Measurements from ENCODE around the gene PLXDC1.
A peak's percentile ranks its signal among the peaks of the same experiment; 100 is the strongest.
"Not testable (repeated sequence)": the region's sequence is repeated elsewhere in the genome, so short reads cannot be mapped to it uniquely, and the experiment has no call there.

Gene PLXDC1

DNA sequence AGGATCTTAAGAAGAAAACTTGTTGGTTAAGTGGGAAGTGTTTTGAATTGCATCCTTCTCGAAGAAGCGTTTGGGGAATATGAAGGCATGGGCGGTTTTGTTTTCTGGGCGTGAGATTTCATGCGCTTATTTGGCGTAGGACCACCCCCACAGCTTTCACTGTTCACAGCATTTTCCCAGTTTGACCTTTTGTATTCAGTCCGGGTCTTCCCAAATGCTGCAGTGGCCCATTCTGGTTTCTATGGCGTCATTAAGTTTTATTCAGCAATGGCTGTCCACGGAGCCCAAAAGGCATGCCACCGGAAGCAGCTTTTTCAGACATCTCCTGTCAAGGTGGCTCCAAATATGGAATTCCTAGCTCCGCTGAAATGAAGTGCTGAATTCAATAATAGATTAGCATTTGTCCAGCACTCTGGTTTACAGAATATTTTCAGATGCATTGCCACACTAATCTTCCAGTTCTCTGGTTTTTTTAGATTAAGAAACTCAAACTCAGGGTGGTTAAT, 93.7 kb downstream of the PLXDC1 start:
- DNase-seq: no peak

DNA sequence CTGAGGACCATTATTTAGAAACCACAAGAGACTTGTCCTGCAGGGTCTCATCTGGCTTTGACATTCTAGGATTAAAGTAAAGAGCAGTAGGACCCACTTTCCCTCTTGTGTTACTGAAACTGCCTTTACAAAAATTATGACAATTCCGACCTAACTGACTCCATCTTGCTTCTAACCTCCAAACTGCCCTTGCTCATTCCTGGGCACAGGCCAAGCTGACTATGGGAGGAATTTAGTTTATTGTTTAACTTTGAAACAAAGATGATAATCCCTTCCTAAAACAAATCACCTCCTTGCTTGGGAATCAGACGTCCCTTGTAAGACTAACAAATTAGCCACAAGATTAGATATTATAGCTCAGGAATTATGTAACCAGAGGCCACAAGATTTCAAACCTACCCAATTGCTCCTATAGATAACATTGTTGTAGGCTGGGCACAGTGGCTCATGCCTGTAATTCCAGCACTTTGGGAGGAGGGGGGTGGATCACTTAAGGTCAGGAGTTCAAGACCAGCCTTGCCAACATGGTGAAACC, 97.3 kb downstream of the PLXDC1 start:
- no peak for DNase-seq

DNA sequence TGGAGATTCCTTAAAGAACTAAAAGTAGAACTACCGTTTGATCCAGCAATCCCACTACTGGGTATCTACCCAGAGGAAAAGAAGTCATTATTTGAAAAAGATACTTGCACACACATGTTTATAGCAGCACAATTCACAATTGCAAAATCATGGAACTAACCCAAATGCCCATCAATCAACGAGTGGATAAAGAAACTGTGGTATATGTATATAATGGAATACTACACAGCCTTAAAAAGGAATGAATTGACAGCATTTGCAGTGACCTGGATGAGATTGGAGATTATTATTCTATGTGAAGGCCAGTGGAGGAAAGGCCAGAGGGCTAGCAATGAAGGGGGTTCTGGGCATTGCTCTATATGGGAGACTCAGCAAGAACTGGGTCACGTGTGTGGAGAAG, 99.0 kb downstream of the PLXDC1 start:
- DNase-seq: not testable (repeated sequence)

DNA sequence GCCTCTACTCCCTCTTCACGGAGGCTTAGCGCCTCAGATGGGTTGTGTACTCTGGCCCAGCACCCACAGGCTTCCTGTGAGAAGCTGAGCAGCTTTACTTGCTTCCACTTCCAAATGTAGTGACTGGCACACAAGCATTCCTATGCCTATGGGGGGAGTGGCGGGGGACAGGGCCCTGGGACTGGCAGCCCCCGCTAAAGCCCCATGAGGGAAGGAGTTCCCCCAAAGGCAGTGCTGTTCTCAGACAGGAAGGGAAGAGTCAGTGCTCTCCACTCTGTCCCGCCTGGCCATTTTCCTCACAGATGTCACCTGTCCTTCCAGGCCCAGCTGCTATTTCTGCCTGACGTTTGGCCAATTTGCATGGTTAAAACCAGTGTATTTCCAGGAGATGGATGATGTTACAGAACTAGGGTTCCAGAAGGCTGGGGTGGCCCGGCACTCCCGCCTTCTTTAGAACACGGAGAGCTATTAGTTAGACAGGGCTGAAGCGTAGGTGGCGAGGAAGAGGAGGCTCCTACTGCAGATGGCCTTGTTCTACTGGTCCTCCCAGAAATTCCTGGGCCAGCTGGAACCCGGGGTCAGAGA, 100.3 kb downstream of the PLXDC1 start:
- DNase-seq: no peak

DNA sequence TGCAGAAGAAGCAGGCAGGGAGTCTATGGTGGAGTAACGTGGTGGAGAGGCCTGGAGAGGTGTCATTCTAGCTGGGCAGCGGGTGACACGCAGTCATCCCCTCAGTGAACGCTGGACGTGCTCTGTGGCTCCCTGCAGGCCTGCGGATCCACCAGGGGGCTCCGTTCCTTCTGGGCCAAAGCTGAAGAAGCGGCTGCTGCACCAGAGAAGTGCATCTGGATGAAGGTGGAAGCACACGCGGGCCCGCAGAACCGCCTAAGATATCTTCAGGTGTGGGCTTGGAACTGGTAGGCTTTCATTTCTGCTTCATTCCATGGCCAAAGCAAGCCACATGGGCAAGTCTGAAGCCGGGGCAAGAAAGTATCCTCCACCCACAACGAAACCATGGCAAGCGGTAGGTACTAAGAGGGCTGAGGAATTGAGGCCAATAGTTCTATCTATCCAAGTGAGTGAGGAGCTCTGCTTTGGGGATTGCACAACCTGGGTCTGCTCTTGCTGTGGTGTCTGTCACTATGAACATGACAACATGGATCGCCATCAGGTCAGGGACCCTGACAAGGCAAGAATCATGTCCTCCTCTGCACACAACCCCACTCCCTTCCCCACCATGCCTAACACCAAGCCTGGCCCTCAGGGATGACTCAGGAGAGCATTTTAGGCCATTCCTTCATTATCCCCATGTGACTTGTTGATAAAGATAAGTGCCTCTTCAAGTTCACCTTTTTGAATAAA, 105.3 kb downstream of the PLXDC1 start:
- no peak for DNase-seq

DNA sequence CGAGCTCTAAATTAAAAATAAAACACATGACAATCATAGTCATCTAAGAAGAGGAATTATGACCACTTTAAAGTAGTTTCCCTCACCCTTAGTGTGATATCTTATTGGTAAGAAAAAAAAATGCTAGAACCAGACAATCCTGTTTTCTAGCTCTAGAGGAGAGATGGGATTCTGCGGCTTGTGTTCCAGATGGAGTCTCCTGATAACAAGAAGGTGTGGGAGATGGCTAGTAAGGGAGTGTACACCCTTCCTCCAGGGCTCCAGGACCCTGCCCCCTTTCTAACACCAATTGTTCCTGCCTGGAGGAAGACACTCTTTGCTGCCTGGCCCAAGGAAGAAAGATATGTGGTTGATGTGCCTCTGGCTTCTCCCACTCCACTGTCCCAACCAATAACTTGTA, 115.4 kb downstream of the PLXDC1 start:
- no peak for DNase-seq

DNA sequence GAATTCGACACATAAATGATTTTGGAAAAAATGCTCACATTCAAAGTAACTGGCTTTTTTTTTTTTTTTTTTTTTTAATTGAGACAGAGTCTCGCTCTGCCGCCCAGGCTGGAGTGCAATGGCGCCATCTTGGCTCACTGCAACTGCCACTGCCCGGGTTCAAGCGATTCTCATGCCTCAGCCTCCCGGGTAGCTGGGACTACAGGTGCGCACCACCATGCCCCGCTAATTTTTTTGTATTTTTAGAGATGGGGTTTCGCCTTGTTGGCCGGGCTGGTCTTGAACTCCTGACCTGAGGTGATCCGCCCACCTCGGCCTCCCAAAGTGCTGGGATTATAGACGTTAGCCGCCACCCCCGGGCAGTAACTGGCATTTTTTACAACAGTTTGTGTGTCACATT, 115.9 kb downstream of the PLXDC1 start:
- DNase-seq: not testable (repeated sequence)

DNA sequence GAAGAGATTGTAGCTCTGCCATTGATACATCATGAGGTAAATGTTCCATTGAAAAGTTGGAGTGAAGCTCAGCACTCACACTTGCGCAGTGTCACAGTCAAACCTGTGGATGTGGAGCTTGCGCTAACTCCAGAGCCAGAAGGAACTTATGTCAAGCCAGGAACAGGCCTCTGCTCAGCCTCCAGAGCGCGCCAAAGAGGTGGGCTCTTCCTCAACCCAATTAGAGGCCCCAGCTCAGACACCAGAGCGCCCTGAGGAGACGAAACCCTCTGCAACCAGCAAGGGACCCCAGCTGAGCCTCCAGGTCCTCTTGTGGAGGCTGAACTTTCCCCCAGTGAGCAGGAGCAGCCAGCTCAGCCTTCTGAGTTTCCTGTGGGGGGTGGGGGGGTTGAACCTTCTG, 122.7 kb downstream of the PLXDC1 start:
- DNase-seq: no peak

DNA sequence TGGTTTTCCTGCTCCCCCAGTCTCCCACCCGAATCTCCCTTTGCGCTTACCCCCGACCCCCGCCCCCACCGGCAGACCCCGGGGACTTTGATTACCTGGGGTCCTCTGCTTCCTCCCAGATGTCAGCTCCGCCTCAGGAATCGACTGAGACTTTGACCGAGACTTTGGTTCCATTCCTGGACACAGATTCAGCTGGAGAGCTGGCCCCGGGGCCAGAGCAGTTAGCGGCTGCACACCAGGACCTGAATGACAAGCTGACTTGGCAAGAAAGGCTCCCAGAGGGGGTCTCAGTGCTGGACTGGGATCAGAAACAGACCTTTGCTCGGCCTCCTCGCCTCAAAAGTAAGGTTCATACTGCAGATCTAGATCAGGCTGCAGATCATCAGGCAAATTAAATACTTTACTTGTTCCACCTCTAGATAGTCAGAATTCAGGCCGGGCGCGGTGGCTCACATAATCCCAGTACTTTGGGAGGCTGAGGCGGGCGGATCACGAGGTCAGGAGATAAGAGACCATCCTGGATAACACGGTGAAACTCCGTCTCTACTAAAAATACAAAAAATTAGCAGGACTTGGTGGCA, 123.9 kb downstream of the PLXDC1 start:
- peak in 1 of 3 experiments; percentile 16 for DNase-seq

DNA sequence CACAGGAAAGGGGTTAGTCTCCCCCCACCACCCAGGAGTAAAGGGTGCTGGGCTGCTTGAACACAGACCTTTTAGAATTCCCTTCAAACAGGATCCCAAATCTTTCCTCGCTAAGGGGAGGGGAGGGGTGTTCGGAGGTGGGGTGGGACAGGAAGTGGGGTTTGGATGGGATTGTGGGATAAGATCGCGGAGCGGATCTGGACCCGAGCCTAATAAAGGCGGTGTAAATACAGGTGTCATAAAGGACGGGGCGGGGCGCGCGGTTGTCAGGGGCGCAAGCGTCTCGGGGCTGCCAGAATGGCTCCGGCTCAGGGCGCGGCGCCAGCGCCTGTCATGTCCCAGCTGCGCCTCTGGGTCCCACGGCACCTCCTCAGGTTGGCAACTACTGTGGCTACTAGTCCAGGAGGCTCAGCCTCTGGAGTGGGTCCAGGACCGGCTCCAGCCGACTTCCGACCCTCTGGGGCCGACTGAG, 124.4 kb downstream of the PLXDC1 start:
- peak; percentile 4 to 61 (median 21) for DNase-seq

DNA sequence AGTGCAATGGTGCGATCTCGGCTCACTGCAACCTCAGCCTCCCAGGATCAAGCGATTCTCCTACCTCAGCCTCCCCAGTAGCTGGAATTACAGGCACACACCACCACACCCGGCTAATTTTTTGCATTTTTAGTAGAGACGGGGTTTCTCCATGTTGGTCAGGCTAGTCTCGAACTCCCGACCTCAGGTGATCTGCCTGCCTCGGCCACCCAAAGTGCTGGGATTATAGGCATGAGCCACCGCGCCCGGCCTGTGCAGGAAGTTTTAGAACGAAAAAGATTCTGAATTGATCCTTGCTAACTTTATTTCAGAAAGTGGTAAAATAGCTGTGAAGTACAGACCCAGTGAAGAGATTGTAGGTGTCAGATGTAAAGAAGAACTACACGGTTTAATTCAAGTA, 125.1 kb downstream of the PLXDC1 start:
- DNase-seq: not testable (repeated sequence)

DNA sequence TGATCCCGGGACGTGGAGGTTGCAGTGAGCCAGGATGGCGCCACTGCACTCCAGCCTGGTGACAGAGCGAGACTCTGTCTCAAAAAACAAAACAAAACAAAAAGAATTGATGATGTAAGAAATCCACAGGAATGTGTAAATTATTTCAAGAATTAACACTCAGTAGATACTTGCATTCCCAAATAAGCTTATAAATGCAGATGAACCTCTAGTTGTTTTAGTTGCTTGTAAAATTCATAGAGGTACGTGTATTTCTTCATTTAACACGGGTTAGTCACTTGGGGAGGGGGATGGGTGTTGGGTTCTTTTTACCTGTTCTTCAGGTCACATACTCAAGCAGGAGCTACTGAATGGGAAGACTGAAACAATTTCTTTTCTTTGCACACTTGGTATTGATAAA, 128.5 kb downstream of the PLXDC1 start:
- DNase-seq: no peak

DNA sequence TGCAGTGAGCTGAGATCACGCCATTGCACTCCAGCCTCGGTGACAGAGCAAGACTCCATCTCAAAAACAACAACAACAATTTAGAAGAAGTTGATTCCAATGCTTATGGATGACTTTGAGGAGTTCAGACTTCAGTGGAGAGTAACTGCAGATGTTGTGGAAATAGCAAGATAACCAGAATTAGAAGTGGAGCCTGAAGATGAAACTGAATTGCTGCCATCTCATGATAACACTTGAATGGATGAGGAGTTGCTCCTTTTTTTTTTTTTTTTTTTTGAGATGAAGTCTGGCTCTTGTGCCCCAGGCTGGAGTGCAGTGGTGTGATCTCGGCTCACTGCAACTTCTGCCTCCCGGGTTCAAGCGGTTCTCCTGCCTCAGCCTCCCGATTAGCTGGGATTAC, 131.4 kb downstream of the PLXDC1 start:
- not testable (repeated sequence) for DNase-seq

DNA sequence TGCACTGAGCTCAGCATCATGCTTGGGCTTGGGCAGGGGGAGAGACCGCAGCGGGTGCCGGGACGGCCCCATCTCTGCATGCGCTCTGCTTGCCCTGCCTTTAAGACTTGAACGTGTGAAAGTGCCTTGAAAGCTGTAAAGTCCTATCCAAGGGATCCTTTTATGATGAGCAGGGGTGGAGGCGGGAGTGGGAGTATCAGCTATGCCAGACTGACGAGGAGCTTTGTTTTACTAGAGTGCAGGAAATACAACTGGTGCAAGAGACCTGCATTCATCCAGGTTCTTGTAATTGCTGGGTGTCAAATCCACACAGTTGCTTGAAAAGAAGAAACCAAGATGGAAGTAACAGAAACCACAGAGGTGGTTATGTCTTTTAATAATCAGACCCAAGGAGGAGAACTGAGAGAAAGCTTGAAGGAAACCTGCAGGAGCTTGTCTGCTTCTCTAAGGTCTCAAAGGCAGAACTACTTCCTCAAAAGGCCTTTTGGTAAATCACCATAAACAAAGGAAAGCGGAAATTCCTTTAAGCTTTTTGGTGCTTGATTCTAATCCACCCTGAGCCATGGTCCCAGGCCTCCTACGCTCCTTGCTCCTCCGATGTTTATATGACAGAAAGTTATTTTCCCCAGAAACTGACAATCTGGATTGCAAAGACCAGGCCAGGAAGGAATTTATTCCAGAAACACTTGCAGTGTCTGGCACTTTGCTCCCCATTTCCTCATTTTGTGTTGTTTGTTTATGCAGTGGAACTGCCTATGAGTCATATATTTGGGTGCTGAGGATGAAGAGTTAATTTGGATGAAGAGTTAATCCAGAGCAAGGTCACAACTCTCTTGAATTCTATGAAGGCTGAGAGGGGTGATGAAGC, 132.9 kb downstream of the PLXDC1 start:
- DNase-seq: no peak

DNA sequence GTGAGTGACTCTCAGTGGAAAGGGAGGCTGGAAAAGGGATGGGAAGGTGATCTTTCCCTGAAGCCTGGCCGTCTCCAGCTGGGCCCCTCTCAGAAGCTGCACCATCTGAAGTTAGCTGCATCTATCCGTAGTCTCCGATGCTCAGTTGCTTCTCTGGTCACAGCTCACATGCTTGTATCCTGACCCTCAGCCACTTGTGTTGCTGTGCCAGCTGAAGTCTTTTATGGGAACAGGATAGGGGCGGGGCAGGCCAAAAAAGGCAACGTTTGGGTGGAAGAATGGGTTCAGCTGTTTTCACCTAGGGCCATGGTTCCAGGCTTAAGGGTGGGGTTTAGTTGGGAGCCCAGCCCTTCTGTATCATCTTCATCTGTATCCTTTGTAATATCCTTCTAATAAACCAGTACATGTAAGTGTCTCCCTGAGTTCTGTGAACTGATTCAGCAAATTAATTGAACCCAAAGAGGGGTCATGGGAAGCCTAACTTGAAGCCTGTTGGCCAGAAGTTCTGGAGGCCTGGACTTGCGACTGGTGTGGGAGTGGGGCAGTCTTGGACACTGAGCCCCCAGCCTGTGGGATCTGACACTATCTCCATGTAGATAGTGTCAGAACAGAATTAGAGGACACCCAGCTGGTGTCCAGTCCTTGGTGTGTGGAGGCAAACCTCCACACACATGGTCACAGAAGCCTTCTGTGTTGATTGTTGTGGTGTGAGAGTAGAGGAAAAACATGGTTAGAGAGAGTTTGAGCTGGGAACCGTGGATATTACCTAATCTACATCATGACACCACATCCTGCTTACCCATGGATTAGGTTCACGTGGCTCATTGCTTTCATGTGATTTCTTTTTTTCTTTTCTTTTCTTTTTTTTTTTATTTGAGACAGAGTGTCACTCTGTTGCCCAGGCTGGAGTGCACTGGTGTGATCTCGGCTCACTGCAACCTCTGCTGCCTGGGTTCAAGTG, 135.0 kb downstream of the PLXDC1 start:
- DNase-seq: no peak

DNA sequence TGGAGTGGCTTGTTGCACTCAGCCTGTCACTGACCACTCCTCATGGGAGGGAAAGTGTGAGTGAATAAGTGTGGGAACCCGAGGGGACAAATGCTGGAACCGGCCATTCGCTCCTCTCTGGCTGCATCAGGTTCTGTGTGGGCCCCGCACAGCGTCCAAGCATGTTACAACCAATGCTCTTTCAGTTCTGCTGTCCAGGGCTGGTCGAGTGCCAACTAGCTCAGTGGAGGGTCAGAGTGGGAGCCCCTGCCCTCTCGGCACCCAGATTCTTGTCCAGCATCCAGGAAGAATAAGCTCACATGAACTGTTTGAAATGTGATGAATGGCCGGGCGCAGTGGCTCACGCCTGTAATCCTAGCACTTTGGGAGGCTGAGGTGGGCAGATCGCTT, 135.9 kb downstream of the PLXDC1 start:
- no peak for DNase-seq

DNA sequence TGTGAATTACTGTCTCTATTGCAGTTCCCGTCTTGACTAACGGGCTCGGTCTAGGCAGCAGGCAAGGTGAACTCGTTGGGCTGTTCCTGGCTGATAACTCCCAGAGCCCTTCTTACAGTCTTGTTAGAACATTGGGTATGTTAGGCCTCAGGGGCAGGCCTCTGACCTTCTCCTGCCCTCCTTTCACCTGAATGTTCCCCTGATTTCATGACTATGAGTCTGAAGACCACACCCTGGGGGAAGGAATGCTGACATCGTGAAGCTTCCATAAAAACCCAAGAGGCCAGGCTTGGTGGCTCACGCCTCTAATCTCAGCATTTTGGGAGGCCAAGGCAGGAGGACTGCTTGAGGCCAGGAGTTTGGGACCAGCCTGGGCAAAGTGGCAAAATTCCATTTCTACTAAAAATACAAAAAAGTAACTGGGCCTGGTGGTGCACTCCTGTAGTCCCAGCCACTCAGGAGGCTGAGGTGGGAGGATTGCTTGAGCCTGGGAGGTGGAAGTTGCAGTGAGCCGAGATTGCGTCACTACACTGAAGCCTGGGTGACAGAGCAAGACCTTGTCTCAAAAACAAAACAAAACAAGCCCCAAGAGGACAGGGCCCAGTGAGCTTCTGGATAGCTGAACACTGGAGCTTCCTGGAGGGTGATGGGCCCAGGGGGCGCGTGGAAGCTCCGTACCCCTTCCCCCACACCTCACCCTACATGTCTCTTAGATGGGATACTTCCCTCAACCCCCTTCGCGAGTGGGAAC, 136.5 kb downstream of the PLXDC1 start:
- no peak for DNase-seq

DNA sequence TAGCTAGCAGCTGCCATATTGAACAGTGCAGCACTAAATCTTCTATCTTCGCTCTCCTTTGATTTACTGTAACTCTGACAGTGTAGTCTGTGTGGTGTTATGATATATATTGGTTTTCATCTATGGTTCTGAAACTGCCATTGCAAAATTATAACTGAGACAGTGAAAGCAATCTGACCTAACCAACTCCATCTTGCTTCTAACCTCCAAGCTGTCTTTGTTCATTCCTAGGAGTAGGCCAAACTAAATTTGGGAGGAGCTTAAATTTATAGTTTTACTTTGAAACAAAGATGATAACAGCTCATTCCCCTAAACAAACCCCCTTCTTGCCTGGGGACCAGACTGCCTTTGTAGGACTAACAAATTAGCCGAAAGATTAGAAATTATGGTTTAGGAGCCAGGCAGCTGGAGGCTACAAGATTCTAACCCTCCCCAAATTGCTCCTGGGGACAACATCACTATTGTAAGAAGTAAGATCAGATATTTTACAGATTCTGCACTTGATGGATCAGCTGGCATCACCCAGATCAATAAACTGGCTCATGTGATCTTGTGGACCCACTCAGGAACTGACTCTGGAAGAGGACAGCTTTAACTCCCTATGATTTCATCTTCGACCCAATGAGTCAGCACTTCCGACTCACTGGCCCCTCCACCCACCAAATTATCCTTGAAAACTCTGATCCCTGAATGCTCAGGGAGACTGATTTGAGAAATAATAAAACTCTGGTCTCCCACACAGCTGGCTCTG, 137.2 kb downstream of the PLXDC1 start:
- DNase-seq: no peak
